ENCODE measurements around the gene DNAJC28. TPM values are rescaled to one million over a fixed set of nuclear protein-coding genes. Genes with fewer than 3 reads are reported as not detected.
A peak's percentile ranks its signal among the peaks of the same experiment; 100 is the strongest.

DNAJC28 gene
- total and polyA plus RNA-seq, 9 of the 15 experiments (the other 6 are each of a cell fraction or from before 2014, with no cell fraction given), result 0.68 to 2.5 (median 1.1) TPM

DNA sequence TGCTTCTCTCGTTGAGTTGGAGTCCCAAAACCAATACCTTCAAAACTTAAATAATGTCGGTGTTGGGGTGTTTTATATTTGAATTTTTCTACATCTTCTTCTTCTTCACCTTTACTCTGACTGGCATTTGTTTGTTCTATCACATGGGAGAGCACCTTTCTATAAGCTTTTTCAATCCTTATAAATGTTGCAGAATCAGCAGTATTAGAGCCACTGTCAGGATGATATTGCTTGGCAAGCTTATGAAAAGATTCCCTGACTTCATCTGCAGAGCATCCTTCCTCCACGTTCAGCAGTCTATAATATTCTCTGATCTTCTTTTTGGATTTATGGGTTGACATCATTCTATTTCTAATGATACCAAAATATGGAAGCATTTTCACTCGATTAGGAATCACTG lies 2.6 kb downstream of the DNAJC28 start (continued):
- no peak for TF ChIP-seq SAFB2 (IDR thresholded peaks at IDR 0.05; ENCODE audit: borderline replicate concordance, low read depth, low read length, severe bottlenecking)
- TF ChIP-seq ZKSCAN3 (CRISPR knock-in tag; IDR thresholded peaks at IDR 0.05), result no peak
- no peak for TF ChIP-seq TARDBP (IDR thresholded peaks at IDR 0.05)
- peak; percentile 89 for TF ChIP-seq ZNF316 (IDR thresholded peaks at IDR 0.05)
- TF ChIP-seq ZNF384 (IDR thresholded peaks at IDR 0.05; ENCODE audit: low read depth, low read length), result no peak
- TF ChIP-seq FOS (IDR thresholded peaks at IDR 0.05; ENCODE audit: extremely low read depth, insufficient read length), result no peak
- TF ChIP-seq C11orf30 (IDR thresholded peaks at IDR 0.05; ENCODE audit: low read depth), result peak; percentile 81
- TF ChIP-seq MAFK (IDR thresholded peaks at IDR 0.05; ENCODE audit: low read length), result peak; percentile 58

DNA sequence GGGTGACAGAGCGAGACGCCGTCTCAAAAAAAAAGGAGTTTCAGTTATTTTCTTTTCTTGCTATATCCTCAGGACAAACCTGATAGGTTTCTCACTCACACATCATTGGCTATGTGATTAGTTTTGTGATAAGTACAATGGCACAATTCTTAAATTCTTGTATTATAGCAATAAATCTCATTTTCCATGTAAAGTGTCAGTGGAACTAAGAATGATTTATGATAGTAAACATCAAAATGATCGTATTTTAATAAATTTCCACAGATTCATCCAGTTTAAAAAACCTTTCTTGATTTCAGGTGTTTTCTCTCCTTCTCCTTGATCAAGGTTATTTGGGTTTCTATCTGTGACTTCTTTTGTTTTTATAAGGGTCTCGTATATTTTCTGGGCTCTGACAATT lies 3.5 kb downstream of the DNAJC28 start:
- Histone ChIP-seq H3K79me2 (ENCODE audit: control insufficient read depth, insufficient read depth, low read length) (no peaks in the 10 kb centered on the region), H3K27me3 (ENCODE audit: control insufficient read depth in 2 of 2, insufficient read depth in 2 of 2, low read length in 2 of 2) (no peaks in the 10 kb centered on the region), H3K9me3 (replicated peaks; ENCODE audit: control insufficient read depth, insufficient read depth, low read depth, low read length) (no peaks in the 10 kb centered on the region), H2AFZ (ENCODE audit: low read depth, low read length) (no peak overlapping the region), H3K9ac (ENCODE audit: insufficient read depth in 1 of 2, low read depth in 2 of 2, low read length in 2 of 2) (no peak overlapping the region), H3K4me1 (replicated peaks in 1 of 2; ENCODE audit: control insufficient read depth in 2 of 2, insufficient read depth in 2 of 2, low read length in 2 of 2) (peaks cover 0 to 10% of the 10 kb centered on the region in 2 experiments; a peak in 2 of 5 replicates), H4K20me1 (replicated peaks; ENCODE audit: control insufficient read depth, insufficient read depth, low read length) (no peaks in the 10 kb centered on the region), H3K4me2 (ENCODE audit: insufficient read depth, low read length) (no peak overlapping the region), H3K4me3 (no peak overlapping the region), H3K27ac (ENCODE audit: extremely low read depth, low read depth, low read length) (no peak overlapping the region), H3K36me3 (ENCODE audit: control insufficient read depth, insufficient read depth, low read length) (no peaks in the 10 kb centered on the region), H3K9me1 (ENCODE audit: control insufficient read depth, insufficient read depth, low read length) (no peaks in the 10 kb centered on the region)
- DNase-seq (ENCODE audit: extremely low read depth in 1 of 4, low spot score in 3 of 4), result no peak
- no peak for FAIRE-seq
- no TSS peak for BruUV-seq (replicated peaks)
- TF ChIP-seq, protein P1, sequence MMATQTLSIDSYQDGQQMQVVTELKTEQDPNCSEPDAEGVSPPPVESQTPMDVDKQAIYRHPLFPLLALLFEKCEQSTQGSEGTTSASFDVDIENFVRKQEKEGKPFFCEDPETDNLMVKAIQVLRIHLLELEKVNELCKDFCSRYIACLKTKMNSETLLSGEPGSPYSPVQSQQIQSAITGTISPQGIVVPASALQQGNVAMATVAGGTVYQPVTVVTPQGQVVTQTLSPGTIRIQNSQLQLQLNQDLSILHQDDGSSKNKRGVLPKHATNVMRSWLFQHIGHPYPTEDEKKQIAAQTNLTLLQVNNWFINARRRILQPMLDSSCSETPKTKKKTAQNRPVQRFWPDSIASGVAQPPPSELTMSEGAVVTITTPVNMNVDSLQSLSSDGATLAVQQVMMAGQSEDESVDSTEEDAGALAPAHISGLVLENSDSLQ (IDR thresholded peaks at IDR 0.05), result peak; percentile 59
- TF ChIP-seq MEIS2 (IDR thresholded peaks at IDR 0.05; ENCODE audit: partially characterized antibody) (peak; percentile 53), ZNF324 (CRISPR knock-in tag; IDR thresholded peaks at IDR 0.05) (no peak)
- TF ChIP-seq, protein P2, sequence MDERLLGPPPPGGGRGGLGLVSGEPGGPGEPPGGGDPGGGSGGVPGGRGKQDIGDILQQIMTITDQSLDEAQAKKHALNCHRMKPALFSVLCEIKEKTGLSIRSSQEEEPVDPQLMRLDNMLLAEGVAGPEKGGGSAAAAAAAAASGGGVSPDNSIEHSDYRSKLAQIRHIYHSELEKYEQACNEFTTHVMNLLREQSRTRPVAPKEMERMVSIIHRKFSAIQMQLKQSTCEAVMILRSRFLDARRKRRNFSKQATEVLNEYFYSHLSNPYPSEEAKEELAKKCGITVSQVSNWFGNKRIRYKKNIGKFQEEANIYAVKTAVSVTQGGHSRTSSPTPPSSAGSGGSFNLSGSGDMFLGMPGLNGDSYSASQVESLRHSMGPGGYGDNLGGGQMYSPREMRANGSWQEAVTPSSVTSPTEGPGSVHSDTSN (CRISPR knock-in tag; IDR thresholded peaks at IDR 0.05; ENCODE audit: low read depth), result no peak
- TF ChIP-seq, protein P2 (tag; conservative IDR thresholded peaks at IDR 0.05; ENCODE audit: low read depth), result peak; percentile 39; the same call in 1 of the 2 replicates
- POLR2A ChIA-PET, result interaction anchor here (1.3 kb wide), 1 partner anchor 8 kb away, joined by 6 read pairs; the partner anchor contains the start of gene TMEM50B
- WGBS (ENCODE audit: insufficient coverage, low coverage, missing lambda C conversion rate), result 68% methylated on average over 5 of the region's 5 CpGs
- no peak for ATAC-seq
- in situ Hi-C loops (cut with MboI), result no loop called here
- CTCF ChIA-PET (ENCODE audit: low intra/inter-chr PET ratio), result no interaction called here
- intact Hi-C loops (cut with micrococcal nuclease), result no loop called here

All from K562 (cell line).